Mammary epithelial cell (primary cell): Measurements from ENCODE around the gene SHFL.

Source experiments
- CTCF ChIP-seq, 2 donors: IDR thresholded peaks in 1 of 2; conservative IDR thresholded peaks in 1 of 2; 2 replicates each; pipeline ENCODE4 v1.5.1; 2011 to 2012; ENCODE audit warnings: inconsistent platforms in 2 of 2, low read length in 2 of 2, mild to moderate bottlenecking in 2 of 2, control low read depth in 1 of 2, low read depth in 1 of 2; ENCODE audit not compliant: insufficient read depth in 1 of 2; ENCODE audit errors: extremely low read depth in 1 of 2
- EZH2 ChIP-seq: IDR thresholded peaks from 2 replicates; pipeline ENCODE4 v1.6.1; 2012; ENCODE audit warnings: low read length, inconsistent platforms, borderline replicate concordance

GRCh38 chr19:10069046-10069445 is 17.1 kb upstream of the SHFL start:
- TF ChIP-seq CTCF (conservative IDR thresholded peaks at IDR 0.05 in 1 of 2, IDR thresholded peaks at IDR 0.05 in 1 of 2; ENCODE audit: extremely low read depth in 1 of 2, insufficient read depth in 1 of 2, low read depth in 1 of 2, low read length in 2 of 2) (no peak), EZH2 (no peak)
